HEK293 (cell line): ENCODE data around the gene HTR2A.

Experiments used
- CTCF ChIA-PET: fragments of 350-600 bp; formaldehyde crosslinking; extraction: SDS; loops from one replicate; lab custom pipeline; 2021; ENCODE audit warnings: antibody characterized with exemption; lab: Yijun Ruan, JAX
- POLR2A ChIA-PET: fragments of 300-600 bp; formaldehyde crosslinking; extraction: SDS; loops from one replicate; lab custom pipeline; 2020; ENCODE audit warnings: antibody characterized with exemption, inconsistent platforms; lab: Yijun Ruan, JAX
- H3K27ac ChIP-seq: fragments of 200-500 bp; sonication (Bioruptor generic); 2 replicates; pipeline ENCODE4 v1.5.1; 2014; ENCODE audit warnings: low read depth, low read length, control low read depth, inconsistent platforms; ENCODE audit errors: extremely low read depth
- H3K36me3 ChIP-seq, 2 experiments: fragments of 200-500 bp in 1 of 2; sonication (Bioruptor generic) in 1 of 2; 1 replicate in 1 of 2; 2 replicates in 1 of 2; pipeline ENCODE4 v1.5.1; 2014 to 2017; ENCODE audit warnings: inconsistent platforms in 2 of 2, low read length in 2 of 2; ENCODE audit not compliant: control insufficient read depth in 2 of 2, insufficient read depth in 1 of 2
- H3K4me1 ChIP-seq: fragments of 200-500 bp; sonication (Bioruptor generic); 2 replicates; pipeline ENCODE4 v1.5.1; 2014; ENCODE audit warnings: mild to moderate bottlenecking, low read length, inconsistent platforms; ENCODE audit not compliant: control insufficient read depth, insufficient read depth
- H3K4me3 ChIP-seq: 2 replicates; pipeline ENCODE4 v1.5.1; 2011; ENCODE audit warnings: low read depth, mild to moderate bottlenecking, control low read depth, low read length, moderate library complexity
- H3K9me3 ChIP-seq: fragments of 200-500 bp; sonication (Bioruptor generic); 2 replicates; pipeline ENCODE4 v1.5.1; 2014; ENCODE audit warnings: low read depth, low read length, inconsistent platforms; ENCODE audit not compliant: control insufficient read depth, insufficient read depth
- ELK4 ChIP-seq: IDR thresholded peaks from 2 replicates; pipeline ENCODE4 v1.6.1; 2011; ENCODE audit warnings: mild to moderate bottlenecking, low read depth, low read length, borderline replicate concordance
- FEZF1 ChIP-seq: fragments of 450-650 bp; formaldehyde crosslinking; IDR thresholded peaks from 2 replicates; pipeline ENCODE4 v1.5.1; 2016; ENCODE audit warnings: missing biosample characterization, missing genetic modification characterization
- GLIS2 ChIP-seq: fragments of 450-650 bp; formaldehyde crosslinking; IDR thresholded peaks from 2 replicates; pipeline ENCODE4 v1.5.1; 2016; ENCODE audit warnings: missing biosample characterization, missing genetic modification characterization
- HOXA7 ChIP-seq: sonication (generic); formaldehyde crosslinking; IDR thresholded peaks from 2 replicates; pipeline ENCODE4 v1.8.1; 2022; ENCODE audit warnings: missing genetic modification reagents, borderline replicate concordance
- KLF7 ChIP-seq: fragments of 450-650 bp; formaldehyde crosslinking; IDR thresholded peaks from 2 replicates; pipeline ENCODE4 v1.5.1; 2016; ENCODE audit warnings: missing biosample characterization, missing genetic modification characterization, borderline replicate concordance
- MZF1 ChIP-seq: fragments of 450-650 bp; formaldehyde crosslinking; IDR thresholded peaks from 2 replicates; pipeline ENCODE4 v1.5.1; 2017; ENCODE audit warnings: missing biosample characterization, missing genetic modification characterization, borderline replicate concordance
- PRDM2 ChIP-seq: fragments of 450-650 bp; formaldehyde crosslinking; IDR thresholded peaks from 2 replicates; pipeline ENCODE4 v1.5.1; 2016; ENCODE audit warnings: missing biosample characterization, missing genetic modification characterization, borderline replicate concordance
- SALL2 ChIP-seq: fragments of 450-650 bp; formaldehyde crosslinking; IDR thresholded peaks from 2 replicates; pipeline ENCODE4 v1.5.0; 2017; ENCODE audit warnings: missing biosample characterization, mild to moderate bottlenecking, missing genetic modification characterization, borderline replicate concordance
- SP3 ChIP-seq: fragments of 450-650 bp; formaldehyde crosslinking; IDR thresholded peaks from 2 replicates; pipeline ENCODE4 v1.5.1; 2016; ENCODE audit warnings: missing biosample characterization, missing genetic modification characterization
- YY1 ChIP-seq: fragments of 450-650 bp; formaldehyde crosslinking; IDR thresholded peaks from 2 replicates; pipeline ENCODE4 v1.5.1; 2018; ENCODE audit warnings: missing biosample characterization, missing genetic modification characterization
- ZBTB8A ChIP-seq: fragments of 450-650 bp; formaldehyde crosslinking; IDR thresholded peaks from 2 replicates; pipeline ENCODE4 v1.5.1; 2016; ENCODE audit warnings: missing biosample characterization, missing genetic modification characterization
- ZNF112 ChIP-seq: fragments of 450-650 bp; formaldehyde crosslinking; IDR thresholded peaks from 2 replicates; pipeline ENCODE4 v1.5.0; 2017; ENCODE audit warnings: missing biosample characterization, missing genetic modification characterization
- ZNF114 ChIP-seq: fragments of 450-650 bp; formaldehyde crosslinking; IDR thresholded peaks from 2 replicates; pipeline ENCODE4 v1.5.0; 2017; ENCODE audit warnings: missing biosample characterization, missing genetic modification characterization
- ZNF19 ChIP-seq: fragments of 450-650 bp; formaldehyde crosslinking; IDR thresholded peaks from 2 replicates; pipeline ENCODE4; 2016; ENCODE audit warnings: missing biosample characterization, missing genetic modification characterization, low read depth
- ZNF202 ChIP-seq: fragments of 450-650 bp; formaldehyde crosslinking; IDR thresholded peaks from 2 replicates; pipeline ENCODE4 v1.5.1; 2016; ENCODE audit warnings: missing biosample characterization, missing genetic modification characterization, borderline replicate concordance
- ZNF280D ChIP-seq: fragments of 450-650 bp; formaldehyde crosslinking; IDR thresholded peaks from 2 replicates; pipeline ENCODE4 v1.5.1; 2016; ENCODE audit warnings: missing biosample characterization, missing genetic modification characterization
- ZNF529 ChIP-seq: fragments of 450-650 bp; formaldehyde crosslinking; IDR thresholded peaks from 2 replicates; pipeline ENCODE4 v1.5.1; 2017; ENCODE audit warnings: missing genetic modification characterization, missing biosample characterization; ENCODE audit not compliant: insufficient replicate concordance
- ZNF768 ChIP-seq: fragments of 450-650 bp; formaldehyde crosslinking; IDR thresholded peaks from 2 replicates; pipeline ENCODE4 v1.5.1; 2018; ENCODE audit warnings: missing biosample characterization, mild to moderate bottlenecking, missing genetic modification characterization
- ZNF791 ChIP-seq: fragments of 450-650 bp; formaldehyde crosslinking; IDR thresholded peaks from 2 replicates; pipeline ENCODE4 v1.5.1; 2016; ENCODE audit warnings: missing biosample characterization, missing genetic modification characterization
- ZSCAN16 ChIP-seq: fragments of 450-650 bp; formaldehyde crosslinking; IDR thresholded peaks from 2 replicates; pipeline ENCODE4 v1.5.1; 2016; ENCODE audit warnings: missing biosample characterization, missing genetic modification characterization

Gene HTR2A

GRCh38 chr13:46795321-46795720, 101.5 kb downstream of the HTR2A start:
- TF ChIP-seq ZNF19 (tag by site-specific recombination), result no peak
- TF ChIP-seq ZBTB8A, result no peak
- TF ChIP-seq SP3, result no peak
- no peak for TF ChIP-seq ZSCAN16 (tag by site-specific recombination)
- no peak for TF ChIP-seq GLIS2 (tag by site-specific recombination)
- no peak for TF ChIP-seq YY1 (tag by site-specific recombination)
- no peak for TF ChIP-seq KLF7 (tag by site-specific recombination)
- TF ChIP-seq ZNF791 (tag by site-specific recombination), result no peak
- TF ChIP-seq ZNF202 (tag by site-specific recombination), result no peak
- no peak for TF ChIP-seq ZNF114 (tag by site-specific recombination)
- no peak for TF ChIP-seq MZF1 (tag by site-specific recombination)
- TF ChIP-seq ELK4, result no peak
- TF ChIP-seq ZNF768 (tag by site-specific recombination), result no peak
- TF ChIP-seq ZNF280D (tag by site-specific recombination), result no peak
- TF ChIP-seq SALL2 (tag by site-specific recombination), result no peak
- no peak for TF ChIP-seq HOXA7 (CRISPR knock-in tag)
- TF ChIP-seq FEZF1, result no peak
- TF ChIP-seq ZNF112, result no peak
- no peak for TF ChIP-seq PRDM2 (tag by site-specific recombination)
- TF ChIP-seq ZNF529 (tag by site-specific recombination), result no peak
- Histone ChIP-seq H3K4me1 (no peaks in the 10 kb centered on the region; the same call in 1 of the 2 replicates), H3K36me3 (peaks cover 7 to 17% of the 10 kb centered on the region in 2 experiments; a peak in 2 of 3 replicates), H3K27ac (no peak overlapping the region), H3K9me3 (no peaks in the 10 kb centered on the region), H3K4me3 (no peak overlapping the region)
- POLR2A ChIA-PET, result no interaction called here
- CTCF ChIA-PET, result no interaction called here
